GM19023 (cell line): ENCODE data around the gene SNX33.
A peak's percentile ranks its signal among the peaks of the same experiment; 100 is the strongest.
"Not testable (repeated sequence)": the region's sequence is repeated elsewhere in the genome, so short reads cannot be mapped to it uniquely, and the experiment has no call there.

Source experiments
- ATAC-seq: cut with Tn5 transposase; IDR thresholded peaks from one replicate; pipeline ENCODE4 v1.9.1; 2021; ENCODE audit warnings: mild to moderate bottlenecking, moderate library complexity; ENCODE audit not compliant: unreplicated experiment

SNX33 gene, protein sequence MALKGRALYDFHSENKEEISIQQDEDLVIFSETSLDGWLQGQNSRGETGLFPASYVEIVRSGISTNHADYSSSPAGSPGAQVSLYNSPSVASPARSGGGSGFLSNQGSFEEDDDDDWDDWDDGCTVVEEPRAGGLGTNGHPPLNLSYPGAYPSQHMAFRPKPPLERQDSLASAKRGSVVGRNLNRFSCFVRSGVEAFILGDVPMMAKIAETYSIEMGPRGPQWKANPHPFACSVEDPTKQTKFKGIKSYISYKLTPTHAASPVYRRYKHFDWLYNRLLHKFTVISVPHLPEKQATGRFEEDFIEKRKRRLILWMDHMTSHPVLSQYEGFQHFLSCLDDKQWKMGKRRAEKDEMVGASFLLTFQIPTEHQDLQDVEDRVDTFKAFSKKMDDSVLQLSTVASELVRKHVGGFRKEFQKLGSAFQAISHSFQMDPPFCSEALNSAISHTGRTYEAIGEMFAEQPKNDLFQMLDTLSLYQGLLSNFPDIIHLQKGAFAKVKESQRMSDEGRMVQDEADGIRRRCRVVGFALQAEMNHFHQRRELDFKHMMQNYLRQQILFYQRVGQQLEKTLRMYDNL

DNA sequence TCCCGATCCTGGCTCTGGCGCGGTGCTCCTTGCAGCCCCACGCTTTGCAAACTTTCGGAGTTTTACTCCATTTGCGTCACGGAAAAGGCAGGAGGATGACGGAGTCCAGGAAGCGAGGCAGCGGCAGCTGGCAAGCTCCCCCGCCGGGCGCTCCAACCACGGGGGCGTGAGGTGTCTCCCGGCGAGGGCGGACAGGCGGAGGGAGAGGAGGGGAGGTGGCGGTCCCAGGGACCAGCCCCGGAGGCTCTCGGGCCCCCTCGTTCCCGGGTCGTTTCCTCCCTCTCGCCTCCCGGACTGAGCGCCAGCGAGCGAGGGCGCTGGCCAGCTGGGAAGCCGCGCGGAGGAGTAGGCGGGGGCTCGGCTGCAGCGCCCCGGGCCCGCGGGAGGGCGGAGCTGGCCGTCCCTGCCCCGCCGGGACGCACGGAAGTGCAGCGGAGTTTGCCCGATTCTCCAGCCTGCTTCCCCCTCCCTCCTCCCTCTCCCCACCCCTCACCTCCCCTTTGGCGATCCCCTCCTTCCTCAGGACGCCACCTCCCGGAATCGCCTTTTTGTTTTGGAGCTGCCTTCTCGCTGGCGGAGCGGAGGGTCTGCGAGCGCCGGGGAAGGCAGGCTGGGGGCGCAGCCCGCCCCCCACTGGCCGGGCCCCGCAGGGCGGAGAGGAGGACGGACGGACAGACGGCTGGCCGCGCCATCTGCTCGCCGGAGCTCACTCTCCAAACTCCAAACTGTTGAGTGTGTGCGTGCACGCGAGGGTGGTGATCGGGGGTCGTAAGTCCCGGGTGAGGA, at the start of gene SNX33:
TSS of gene SNX33 (plus strand) at position 543 of the 786 bp plus-strand sequence. CDS start 1,191 bp downstream, outside the sequence.
- ATAC-seq: no peak

DNA sequence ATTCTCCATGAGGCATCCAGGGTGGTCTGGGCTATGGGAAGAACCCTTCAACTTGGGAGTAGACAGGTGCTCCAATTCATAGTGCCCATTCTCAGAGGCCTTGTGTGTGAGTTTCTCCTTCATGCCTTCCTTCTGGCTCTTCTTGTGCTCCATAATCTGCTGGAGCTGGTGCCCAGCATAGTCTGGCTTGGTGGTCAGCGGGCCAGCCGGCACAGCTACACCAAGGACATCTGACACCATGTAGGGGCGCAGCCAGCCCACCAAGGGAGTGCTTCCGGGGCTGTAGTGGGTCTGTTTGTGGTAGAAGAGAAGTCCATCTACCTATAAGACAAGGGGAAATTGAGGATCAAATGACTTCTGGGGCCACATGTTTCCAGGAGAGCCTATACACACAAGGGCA, 49.4 kb upstream of the SNX33 start:
- no peak for ATAC-seq

DNA sequence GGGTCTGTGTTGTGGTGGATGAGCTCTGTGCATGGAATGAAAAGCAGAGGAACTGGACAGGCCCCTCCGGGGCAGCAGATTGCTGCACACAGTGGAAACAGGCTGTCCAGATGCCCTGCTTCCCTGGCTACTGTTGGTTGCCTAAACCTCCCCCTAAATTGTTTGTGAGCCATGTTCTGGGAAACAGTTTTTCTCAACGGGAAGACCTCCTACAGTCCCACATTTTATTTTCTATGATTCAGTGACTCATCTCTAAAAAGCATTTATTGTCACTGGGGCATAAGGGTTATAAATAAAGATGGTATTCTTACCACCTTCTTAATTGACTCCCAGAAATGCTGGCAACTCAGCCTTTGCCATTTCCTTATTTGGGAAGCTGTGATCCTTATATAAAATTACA, 48.3 kb upstream of the SNX33 start:
- ATAC-seq: no peak

DNA sequence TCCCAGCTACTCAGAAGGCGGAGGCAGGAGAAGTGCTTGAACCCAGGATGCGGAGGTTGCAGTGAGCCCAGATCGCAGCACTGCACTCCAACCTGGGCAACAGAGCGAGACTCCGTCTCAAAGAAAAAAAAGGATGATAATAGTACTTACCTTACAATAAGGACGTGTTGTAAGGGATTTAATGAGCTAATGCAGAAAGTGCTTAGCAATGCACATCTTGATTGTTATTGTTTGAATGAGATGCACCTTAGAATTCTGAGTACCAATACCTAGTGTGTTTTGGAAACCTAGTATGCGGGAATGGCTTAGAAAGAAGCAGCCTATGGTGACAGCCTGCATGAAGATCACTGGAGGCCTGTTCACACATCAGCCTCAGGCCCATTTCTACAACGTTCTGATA, 41.7 kb upstream of the SNX33 start:
- ATAC-seq: no peak

DNA sequence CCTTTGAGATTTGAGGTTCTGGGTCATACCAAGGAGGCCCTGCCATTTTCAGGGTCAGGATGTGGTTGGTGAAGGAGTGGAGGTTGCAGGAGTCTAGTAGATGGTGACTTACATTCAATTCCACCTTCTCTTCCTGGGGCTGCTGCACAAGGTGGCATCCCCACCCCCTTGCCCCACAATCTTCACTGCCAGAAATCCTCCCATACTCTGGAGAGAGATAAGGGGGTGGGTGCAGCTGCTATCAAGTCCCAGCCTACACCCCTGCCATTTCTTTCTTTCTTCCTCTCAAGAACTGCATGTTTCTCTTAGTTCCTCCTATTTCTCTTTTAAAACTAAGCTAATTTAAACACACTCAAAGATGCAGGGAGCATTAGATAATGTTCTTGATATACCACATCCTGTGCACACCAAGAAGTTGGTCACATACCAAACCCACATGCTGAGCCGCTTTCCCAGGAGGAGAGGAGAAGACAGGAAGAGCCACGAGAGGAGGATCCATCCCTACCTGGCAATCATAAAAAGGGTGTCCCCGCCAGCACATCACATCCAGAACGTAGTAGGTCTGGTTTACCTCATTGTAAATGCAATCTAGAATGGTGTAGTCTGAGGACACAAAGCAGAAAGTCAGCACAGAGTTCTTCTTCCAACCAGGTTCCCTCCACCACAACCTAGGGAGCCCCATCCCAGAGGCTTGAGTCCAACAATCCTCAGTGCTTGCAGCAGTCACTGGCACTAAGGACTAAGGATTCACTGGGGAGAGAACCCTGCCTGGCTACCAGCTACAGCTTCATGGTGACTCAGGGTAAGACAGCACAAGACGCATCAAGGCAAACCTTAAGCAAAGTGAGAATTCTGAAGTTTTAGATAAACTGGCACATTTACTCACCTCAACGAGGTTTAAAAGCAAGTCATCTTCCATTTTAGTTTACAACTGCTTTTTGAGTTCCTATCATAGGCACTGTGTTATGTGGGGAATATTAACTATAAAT, 40.7 kb upstream of the SNX33 start:
- no peak for ATAC-seq

DNA sequence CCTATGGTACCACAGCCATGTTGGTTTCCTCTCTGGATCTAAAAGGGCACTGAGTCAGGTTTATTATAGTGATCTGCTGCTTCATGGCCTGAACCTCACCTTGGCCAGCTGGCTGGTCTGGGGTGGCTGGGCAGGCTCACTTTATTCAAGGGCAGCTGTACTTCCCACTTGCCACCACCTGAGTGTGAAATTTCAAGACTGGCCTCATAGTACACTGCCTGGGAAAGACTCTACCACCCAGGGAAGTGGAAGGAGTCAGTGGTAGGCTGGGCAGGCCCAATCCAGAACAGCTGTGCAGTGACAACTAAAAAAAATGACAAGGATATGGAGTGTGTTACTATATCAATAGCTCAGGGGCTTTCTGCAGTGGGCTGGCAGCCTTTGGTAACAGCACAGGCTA, 30.9 kb upstream of the SNX33 start:
- no peak for ATAC-seq

DNA sequence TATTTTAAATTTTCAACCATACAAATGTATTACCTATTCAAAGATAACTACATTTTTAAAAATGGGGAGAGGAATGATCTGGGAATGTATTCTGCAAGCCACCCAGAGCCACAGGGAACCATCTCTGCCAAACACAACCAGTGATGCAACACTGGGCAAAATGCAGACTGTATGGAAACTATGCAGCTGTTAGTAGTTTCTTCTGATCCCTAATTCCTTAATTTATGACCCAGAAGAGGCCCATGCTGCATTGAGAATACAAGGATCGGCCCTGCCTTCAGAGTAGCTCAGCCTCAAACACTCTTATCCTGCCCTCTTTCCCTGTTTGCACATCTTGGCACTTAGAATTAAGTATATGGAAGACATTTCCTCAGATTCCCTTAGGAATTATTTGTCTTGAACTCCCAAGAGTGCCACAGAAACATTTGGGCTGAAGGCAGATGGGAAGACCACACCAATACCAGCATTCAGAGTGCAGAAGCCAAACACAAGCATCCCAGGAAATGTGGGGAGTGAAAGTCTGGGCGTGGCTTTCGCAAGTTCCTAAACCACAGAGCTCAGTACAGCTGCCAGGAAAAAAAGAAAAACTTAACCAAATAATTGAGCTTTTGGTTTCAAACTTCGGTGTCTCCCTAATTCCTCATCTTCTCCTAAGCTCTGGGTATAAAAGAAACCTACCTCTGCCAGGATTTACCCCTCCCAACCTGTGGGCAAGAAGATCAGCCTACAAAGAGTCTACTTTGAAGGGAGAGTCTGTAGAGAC, 27.5 kb upstream of the SNX33 start:
- ATAC-seq: no peak

DNA sequence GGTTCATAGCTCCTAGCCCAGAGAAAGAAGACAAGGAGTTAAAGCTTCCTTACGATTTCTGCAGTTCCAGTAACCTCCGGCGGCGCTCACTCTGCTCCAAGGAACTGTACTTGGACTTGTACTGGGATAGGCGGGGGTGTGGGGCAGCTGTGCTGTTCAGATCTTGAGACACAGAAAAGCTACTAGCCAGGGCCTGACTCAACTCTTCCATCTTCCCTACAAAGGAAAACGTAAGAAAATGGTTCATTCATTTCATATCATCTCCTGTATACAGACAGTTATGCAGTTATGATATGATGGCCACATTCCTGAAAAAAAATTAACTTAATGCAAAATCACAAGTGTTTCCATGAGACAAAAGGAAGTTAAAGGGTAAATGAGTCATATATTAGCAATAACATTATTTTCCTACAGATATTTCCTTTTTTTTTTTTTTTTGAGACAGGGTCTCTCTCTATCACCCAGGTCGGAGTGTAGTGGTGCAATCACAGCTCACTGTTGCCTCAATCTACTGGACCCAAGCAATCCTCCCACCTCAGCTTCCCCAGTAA, 26.8 kb upstream of the SNX33 start:
- no peak for ATAC-seq

DNA sequence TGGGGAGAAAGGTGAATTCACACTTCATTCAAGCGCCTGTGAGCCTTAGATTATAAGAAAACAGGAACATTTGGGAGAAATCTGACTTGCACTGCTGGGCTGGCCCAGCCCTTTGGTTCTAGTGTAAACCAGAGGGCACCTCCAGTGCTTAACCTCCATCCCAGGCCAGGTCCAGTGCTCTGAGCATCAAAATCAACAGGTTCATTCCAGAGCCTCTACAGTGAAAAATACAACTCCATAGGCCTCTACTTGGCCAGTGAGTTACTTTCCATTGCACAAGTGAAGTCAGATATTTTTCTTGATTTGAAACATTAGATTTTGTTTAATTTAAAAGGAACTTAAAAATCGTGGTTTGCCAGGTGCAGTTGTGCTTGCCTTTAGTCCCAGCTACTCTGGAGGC, 25.2 kb upstream of the SNX33 start:
- ATAC-seq: no peak

DNA sequence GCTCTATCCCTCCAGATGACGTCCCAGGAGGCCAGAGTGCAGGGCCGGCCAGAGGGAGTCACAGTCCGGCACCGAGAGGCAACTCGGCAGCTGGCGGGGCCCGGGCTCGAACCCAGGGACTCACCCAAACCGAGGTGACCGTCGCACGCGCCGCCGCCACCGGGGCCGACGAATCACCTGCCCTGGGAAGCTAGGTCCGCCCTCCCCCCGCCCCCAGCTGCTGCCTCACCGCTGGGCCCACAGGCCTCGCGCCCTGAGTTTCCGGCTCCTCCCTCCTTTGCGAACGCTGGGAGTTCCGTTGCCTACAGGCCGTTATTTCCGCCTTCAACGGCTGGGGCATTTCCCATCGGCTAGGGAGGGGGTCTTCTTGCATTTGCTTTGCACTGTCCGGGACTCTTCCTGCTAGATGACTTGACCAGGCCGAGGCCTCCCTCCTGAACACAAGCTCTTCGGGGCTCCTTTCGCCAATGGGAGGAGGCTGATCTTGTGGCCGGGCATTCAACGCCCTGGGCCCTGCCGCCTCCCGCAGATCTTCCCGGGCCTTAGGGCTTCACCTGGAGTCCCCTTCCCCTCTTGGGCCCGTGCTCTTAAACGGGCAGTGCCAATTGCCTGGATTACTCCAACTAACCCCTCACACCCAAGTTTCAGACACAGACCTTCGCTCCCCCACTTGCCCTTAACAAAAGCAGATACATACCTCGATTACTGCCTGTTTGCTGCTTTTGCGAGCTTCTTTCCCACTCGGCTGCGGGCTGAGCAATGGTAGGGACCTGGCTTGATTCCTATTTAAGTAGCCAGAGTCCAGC, 22.0 kb upstream of the SNX33 start, which contains the start of gene SNUPN:
TSS of gene SNUPN (minus strand) at position 184 of the 806 bp plus-strand sequence. CDS start 4,674 bp downstream, outside the sequence.
- peak; percentile 88 for ATAC-seq

DNA sequence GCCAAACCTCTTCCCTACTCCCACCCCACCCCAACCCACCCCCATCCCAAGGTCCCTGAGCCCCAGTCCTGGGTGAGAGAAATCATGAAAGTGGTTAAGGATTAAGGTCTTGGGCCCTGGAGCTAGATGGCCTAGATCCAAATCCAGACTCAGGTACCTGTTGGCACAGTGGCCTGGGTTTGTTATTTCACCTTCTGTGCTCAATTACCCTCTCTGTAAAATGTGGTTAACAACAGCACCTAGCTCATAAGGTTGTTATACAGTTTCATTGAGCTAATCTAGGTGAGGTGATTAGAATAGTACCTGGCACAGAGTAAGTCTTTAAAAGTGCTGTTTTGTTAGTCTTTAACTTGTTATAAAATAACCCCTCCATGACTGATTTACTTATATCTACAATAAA, 15.8 kb upstream of the SNX33 start:
- no peak for ATAC-seq

DNA sequence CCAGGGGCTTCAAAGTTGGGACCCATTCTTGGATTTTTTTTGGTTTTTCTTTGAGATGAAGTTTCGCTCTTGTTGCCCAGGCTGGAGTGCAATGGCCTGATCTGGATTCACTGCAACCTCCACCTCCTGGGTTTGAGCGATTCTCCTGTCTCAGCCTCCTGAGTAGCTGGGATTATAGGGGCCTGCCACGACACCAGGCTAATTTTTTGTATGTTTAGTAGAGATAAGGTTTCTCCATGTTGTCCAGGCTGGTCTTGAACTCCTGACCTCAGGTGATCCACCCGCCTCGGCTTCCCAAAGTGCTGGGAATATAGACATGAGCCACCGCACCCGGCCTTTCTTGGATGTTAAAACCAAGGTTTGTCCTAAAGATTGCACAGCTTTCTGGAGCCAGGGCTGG, 13.8 kb upstream of the SNX33 start:
- not testable (repeated sequence) for ATAC-seq

DNA sequence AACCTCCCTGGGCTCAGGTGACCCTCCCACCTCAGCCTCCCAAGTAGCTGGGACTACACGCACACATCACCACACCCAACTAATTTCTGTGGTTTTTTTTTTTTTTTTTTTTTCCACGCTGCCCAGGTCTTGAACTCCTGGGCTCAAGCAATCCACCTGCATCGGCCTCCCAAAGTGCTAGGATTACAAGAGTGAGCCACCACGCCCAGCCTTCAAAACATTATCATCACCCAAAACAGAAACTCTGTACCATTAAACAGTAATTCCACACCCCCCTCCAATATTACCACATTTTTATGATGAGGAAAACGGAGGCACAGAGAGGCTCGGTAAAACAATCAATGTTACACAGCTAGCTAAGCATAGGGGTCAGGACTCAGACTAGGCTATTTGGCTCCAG, 11.7 kb upstream of the SNX33 start:
- no peak for ATAC-seq

DNA sequence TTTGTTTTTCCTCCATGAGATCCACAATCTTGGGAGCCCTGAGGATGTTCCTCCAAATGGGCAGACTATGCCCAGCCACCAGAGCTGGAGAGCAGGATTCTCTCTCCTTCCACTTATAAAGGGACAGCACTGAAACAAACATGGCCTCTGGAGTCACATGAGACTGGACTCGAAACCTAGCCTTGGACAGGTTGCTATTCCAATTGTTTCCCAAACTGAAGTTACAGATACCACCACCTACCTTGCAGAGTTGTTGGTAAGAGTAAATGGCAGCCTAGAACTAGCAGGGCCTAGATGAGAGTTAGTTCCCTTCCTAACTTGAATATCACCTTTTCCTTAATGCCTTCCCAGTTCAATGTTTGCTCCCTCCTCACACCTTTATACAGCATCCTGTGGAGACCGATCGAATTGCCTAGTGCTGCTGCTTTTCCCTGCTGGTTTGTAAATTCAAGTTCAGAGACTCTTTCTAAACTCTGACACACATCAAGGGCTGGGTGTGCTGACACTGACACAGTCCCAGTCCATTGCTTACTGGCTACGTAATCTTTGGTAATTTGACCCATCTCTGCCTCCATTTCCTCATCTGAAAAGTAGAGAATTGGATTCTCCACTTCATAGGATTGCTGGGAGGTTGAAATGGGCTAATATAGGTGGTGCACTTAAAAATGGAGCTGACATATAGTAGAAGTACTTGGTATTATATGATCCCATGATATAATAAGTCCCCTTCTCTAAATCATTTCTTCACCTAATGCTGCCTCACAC, 10.3 kb upstream of the SNX33 start:
- ATAC-seq: no peak

DNA sequence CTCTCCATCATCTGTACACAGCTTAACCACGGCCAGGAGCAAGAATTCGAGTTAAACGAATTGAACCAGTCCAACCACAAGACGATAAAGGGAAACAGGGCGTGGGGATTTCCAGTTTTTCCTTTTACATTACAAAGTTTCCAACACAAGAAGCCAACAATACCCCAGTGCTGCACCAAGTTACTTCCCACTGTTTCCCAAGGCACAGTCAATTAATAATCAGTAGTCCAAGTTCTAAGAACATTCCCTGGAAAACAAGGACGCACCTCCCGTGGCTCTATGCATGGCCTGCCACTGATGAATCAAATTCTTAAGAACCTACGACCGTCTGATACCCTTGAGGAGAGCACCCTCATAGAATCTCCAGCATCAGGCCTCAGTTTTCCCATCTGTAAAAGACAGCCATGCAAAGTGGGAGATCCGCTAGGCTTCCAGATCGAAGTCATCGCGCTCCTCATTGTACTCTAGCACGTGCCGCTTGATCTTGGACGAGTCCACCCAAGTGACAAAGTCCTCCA, 8.5 kb upstream of the SNX33 start:
- no peak for ATAC-seq

DNA sequence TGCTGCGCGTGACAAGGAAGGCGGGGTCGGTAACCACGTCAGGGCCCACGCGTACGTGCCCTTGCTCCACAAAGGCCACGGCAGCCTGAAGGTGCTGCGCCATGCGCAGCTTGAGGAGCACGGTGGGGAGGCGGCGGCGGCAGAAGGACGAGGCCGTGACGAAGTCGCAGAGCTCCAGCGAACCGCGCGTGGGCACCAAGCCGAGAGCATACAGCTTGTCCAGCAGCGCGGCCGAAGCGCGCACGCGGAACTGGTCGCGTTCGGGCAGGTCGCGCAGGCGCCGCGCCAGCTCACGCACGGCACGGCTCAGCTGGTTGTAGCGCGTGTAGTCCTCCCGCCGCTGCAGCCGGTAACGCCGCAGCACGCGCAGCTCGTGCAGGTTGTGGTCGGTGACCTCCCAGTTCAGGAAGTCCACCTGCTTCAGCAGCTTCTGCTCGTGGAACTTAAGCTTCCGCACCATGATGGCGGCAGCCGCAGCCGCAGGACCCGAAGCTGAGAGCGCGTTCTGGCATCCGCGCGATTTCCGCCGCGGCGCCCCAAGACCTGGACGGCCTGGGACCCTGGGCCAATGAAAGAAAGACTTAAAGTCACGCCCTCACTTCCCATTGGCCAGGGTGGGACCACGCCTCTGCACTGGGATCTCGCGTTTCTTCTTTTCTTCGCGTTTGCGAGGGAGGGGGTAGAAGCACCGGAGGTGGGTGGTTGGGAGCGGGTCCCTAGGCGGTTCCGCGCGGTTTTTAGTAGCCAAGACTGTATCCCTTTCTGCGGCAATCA, 7.8 kb upstream of the SNX33 start, which contains the start of gene IMP3:
TSS of gene IMP3 (minus strand) at position 516 of the 774 bp plus-strand sequence. CDS start at position 460, 56 bp downstream.
- peak; percentile 95 for ATAC-seq
